ENCODE measurements around the gene RAD51B. TPM values are rescaled to one million over a fixed set of nuclear protein-coding genes. Genes with fewer than 3 reads are reported as not detected.
A peak's percentile ranks its signal among the peaks of the same experiment; 100 is the strongest.
"Not testable (repeated sequence)": the region's sequence is repeated elsewhere in the genome, so short reads cannot be mapped to it uniquely, and the experiment has no call there.

The RAD51B gene
- total RNA-seq, 2 donors from 2014 or later: 31.1 to 67.3 TPM

DNA sequence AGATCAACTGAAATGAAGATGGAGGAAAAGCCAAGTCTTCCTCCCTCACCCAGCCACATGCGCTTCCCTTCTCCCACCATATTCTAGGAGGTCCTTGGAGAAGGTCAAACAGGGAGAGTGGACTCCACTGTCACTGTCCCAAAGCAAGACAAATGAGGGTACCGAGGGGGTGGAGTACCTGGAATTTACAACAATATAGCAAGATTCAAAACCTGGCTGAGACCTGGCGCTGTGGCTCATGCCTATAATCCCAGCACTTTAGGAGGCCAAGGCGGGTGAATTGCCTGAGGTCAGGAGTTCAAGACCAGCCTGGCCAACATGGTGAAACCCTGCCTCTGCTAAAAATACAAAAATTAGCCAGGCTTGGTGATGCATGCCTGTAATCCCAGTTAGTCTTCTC, 944.3 kb downstream of the RAD51B start:
- not testable (repeated sequence) for H3K4me1 Mint-ChIP-seq (ENCODE audit: low read depth in 2 of 2); H3K9me3 Mint-ChIP-seq; H3K4me3 Mint-ChIP-seq; H3K27ac Mint-ChIP-seq; H3K27me3 Mint-ChIP-seq; ATAC-seq; H3K36me3 Mint-ChIP-seq; DNase-seq (ENCODE audit: low spot score)

DNA sequence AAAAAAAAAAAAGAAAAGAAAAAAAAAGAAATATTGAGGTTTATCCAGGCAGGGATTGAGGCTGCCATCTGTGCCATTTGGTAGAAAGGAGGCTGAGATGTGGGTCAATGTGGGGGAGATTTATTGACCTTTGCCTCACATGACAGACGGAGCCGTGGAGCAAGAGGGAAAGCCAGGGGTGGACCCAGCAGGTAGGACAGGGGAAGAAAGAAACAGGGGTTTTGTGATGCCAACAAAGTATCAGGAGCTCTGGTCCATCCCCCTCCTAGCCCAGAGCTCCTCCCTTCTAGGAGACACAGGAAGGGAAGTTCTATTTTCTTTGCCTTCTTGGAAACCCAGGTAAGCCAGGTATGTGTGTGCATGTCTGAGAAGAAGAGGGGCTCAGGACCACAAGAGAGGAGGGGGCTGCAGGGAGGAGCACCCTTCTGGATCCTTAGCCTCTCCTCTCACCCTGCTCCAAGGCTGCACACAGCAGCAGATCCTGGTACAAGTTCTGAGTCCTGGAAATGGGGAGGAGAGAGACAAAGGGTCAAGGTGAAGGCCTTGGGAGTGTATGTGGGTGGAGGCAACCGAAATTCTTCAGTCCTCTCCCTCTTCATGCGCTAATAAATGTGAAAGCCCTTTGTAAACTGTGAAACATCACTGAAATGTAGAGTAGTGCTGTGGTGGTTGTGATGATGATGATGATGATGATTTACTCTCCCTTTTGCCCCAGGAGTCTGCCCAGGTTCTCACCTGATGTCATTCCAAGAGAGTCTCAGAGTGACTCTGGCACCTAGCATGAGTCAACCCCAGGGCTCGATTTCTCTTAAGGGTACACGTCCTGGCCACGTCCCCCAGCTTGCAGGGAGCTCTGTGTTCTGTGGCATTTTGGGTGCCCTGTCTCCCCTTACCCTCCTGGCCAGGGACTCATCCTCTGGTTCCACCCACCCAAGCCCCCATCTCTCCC, 947.0 kb downstream of the RAD51B start:
- Mint-ChIP-seq H3K27ac (no peak overlapping the region), H3K9me3 (no peaks in the 10 kb centered on the region), H3K4me3 (no peak overlapping the region), H3K36me3 (no peaks in the 10 kb centered on the region), H3K27me3 (no peaks in the 10 kb centered on the region), H3K4me1 (ENCODE audit: low read depth in 2 of 2) (peaks cover 13 to 14% of the 10 kb centered on the region in 2 donors)
- no peak for DNase-seq (ENCODE audit: low spot score)
- no peak for ATAC-seq

DNA sequence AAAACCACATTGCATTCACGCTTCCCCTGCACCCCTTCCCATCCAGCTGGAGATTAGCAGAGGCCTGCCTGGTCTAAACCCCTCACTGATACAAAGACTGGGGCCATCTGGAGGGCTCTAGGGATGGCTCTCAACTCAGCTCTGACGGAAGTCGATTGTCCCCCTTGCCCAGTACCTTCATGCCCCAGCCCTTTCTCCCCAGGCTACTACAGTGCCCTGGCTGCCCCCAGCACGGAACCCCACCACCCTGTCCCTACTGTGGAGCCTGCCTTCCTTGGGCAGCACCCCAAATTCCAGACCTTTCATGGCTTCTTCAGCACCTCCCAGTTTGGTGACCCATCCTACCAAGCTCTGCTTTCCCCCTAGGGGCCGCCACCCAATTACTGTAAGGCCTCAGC, 947.7 kb downstream of the RAD51B start:
- Mint-ChIP-seq H3K9me3 (no peaks in the 10 kb centered on the region), H3K36me3 (no peaks in the 10 kb centered on the region), H3K4me3 (no peak overlapping the region), H3K27ac (no peak overlapping the region), H3K4me1 (ENCODE audit: low read depth in 2 of 2) (peaks cover 16% of the 10 kb centered on the region in 2 donors), H3K27me3 (no peaks in the 10 kb centered on the region)
- DNase-seq (ENCODE audit: low spot score) (no peak), ATAC-seq (no peak)

GRCh38 chr14:68768316-68768715, 948.7 kb downstream of the RAD51B start:
- Mint-ChIP-seq H3K9me3 (no peaks in the 10 kb centered on the region), H3K27ac (peak overlapping the region in 1 of 2 donors; percentile 20), H3K4me3 (no peak overlapping the region), H3K4me1 (ENCODE audit: low read depth in 2 of 2) (peaks cover 16% of the 10 kb centered on the region in 2 donors), H3K36me3 (no peaks in the 10 kb centered on the region), H3K27me3 (no peaks in the 10 kb centered on the region)
- DNase-seq (ENCODE audit: low spot score) (no peak), ATAC-seq (no peak)

- H3K27ac Mint-ChIP-seq: peak overlapping the region in 1 of 2 donors; percentile 93
- H3K9me3 Mint-ChIP-seq: no peaks in the 10 kb centered on the region
- H3K4me1 Mint-ChIP-seq (ENCODE audit: low read depth in 2 of 2): peaks cover 16 to 21% of the 10 kb centered on the region in 2 donors
- no peak overlapping the region for H3K4me3 Mint-ChIP-seq
- H3K36me3 Mint-ChIP-seq: no peaks in the 10 kb centered on the region
- no peak for DNase-seq (ENCODE audit: low spot score)
- H3K27me3 Mint-ChIP-seq: no peaks in the 10 kb centered on the region
- no peak for ATAC-seq
These were observed 950.5 kb downstream of the RAD51B start for GRCh38 chr14:68770051-68770450.

GRCh38 chr14:68770553-68771286, 951.1 kb downstream of the RAD51B start:
- no peak for ATAC-seq

GRCh38 chr14:68771631-68772030, 952.1 kb downstream of the RAD51B start:
- Mint-ChIP-seq H3K4me3 (peak overlapping the region; percentile 25), H3K27ac (peak overlapping the region; percentile 45 to 93), H3K9me3 (peaks cover 4% of the 10 kb centered on the region), H3K4me1 (ENCODE audit: low read depth in 2 of 2) (peaks cover 22 to 28% of the 10 kb centered on the region in 2 donors), H3K36me3 (no peaks in the 10 kb centered on the region), H3K27me3 (no peaks in the 10 kb centered on the region)
- ATAC-seq (peak; percentile 54 to 71), DNase-seq (ENCODE audit: low spot score) (no peak)

More at GRCh38 chr14:68770553-68771286, 951.1 kb downstream of the RAD51B start:
- Mint-ChIP-seq H3K27me3 (no peaks in the 10 kb centered on the region), H3K36me3 (no peaks in the 10 kb centered on the region), H3K4me3 (peak overlapping the region; percentile 25), H3K4me1 (ENCODE audit: low read depth in 2 of 2) (peaks cover 20 to 26% of the 10 kb centered on the region in 2 donors), H3K9me3 (peaks cover 3% of the 10 kb centered on the region), H3K27ac (peak overlapping the region; percentile 45 to 93)
- DNase-seq (ENCODE audit: low spot score): no peak

DNA sequence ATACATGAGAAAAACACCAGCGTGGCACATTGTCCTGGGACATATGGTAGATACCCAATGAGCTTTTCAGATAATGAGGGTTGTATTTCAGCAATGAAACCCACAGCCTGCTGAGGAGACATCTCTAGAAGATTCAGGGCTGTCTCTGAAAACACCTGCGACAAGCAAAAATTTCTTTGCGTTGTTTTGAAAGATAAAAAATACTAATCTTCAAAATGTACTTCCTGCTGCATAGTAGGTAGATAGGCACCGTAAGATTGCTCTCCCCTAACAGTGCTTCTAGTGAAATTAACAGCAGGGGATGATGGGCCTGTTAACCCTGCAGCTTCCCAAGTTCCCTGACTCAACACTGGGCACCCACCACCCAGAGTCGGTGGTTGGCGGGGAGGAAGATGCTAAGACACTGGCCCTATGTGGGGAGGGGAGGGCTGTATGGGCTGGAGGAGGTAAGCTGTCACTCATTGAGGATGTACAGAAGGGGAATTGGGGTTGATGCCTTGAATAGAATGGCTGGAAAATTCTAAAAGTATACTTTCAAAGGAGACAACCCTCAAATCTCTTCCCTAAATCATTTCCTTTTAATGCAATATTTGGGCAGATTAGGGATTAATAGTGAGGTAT, 953.3 kb downstream of the RAD51B start:
- H3K36me3 Mint-ChIP-seq: no peaks in the 10 kb centered on the region
- H3K4me3 Mint-ChIP-seq: no peak overlapping the region
- H3K27ac Mint-ChIP-seq: peak overlapping the region in 1 of 2 donors; percentile 27
- peaks cover 22 to 28% of the 10 kb centered on the region in 2 donors for H3K4me1 Mint-ChIP-seq (ENCODE audit: low read depth in 2 of 2)
- no peak for DNase-seq (ENCODE audit: low spot score)
- H3K27me3 Mint-ChIP-seq: no peaks in the 10 kb centered on the region
- H3K9me3 Mint-ChIP-seq: peaks cover 4% of the 10 kb centered on the region
- ATAC-seq: no peak

DNA sequence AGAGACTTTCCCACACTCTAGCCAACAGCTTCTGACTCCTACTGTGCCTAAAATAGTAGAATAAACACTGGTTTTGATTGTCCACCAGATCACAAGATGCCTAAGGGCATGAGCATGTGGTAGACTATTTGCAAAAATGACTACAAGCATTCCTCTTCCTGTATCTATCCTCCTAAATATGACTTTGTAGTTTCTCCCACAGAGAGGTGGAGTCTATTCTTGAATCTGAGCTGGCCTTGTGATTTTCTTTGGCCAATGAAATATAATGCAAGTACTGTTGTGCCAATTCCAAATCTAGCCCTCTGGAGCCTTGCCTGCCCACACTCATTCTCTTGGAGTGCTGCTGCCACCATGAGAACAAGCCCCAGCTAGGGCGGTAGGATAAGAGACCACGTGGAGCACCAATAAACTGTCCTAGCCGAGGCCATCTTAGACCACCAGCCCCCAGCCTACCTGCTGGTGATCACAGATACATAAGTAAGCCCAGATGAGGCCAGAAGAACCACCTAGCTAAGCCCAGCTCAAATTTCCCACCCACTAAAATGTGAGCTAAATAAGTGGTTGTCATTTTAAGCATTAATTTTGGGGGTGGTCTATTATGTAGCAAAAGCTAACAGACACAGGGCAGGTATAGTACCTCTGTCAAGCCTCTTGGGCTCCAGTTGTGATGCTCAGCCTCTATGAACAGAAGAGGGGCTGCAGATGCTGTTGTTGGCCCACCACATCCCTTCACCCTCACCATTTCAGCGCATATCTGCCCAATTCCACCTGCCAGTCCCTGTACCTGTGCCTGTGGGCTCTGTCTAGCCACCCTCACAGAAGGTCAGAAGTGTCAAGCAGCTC, 955.4 kb downstream of the RAD51B start:
- Mint-ChIP-seq H3K4me3 (no peak overlapping the region), H3K27me3 (no peaks in the 10 kb centered on the region), H3K9me3 (peaks cover 4% of the 10 kb centered on the region), H3K36me3 (no peaks in the 10 kb centered on the region), H3K4me1 (ENCODE audit: low read depth in 2 of 2) (peaks cover 38 to 41% of the 10 kb centered on the region in 2 donors), H3K27ac (peak overlapping the region in 1 of 2 donors; percentile 64)
- ATAC-seq (no peak), DNase-seq (ENCODE audit: low spot score) (no peak)

GRCh38 chr14:68775614-68776126, 956.1 kb downstream of the RAD51B start:
- Mint-ChIP-seq H3K4me3 (no peak overlapping the region), H3K9me3 (peaks cover 4% of the 10 kb centered on the region), H3K4me1 (ENCODE audit: low read depth in 2 of 2) (peaks cover 40 to 44% of the 10 kb centered on the region in 2 donors), H3K27ac (peak overlapping the region in 1 of 2 donors; percentile 33), H3K27me3 (no peaks in the 10 kb centered on the region), H3K36me3 (no peaks in the 10 kb centered on the region)
- ATAC-seq (no peak), DNase-seq (ENCODE audit: low spot score) (no peak)

- peak overlapping the region; percentile 78 to 86 for H3K27ac Mint-ChIP-seq
- H3K4me3 Mint-ChIP-seq: no peak overlapping the region
- H3K36me3 Mint-ChIP-seq: no peaks in the 10 kb centered on the region
- no peak for DNase-seq (ENCODE audit: low spot score)
- peaks cover 44 to 46% of the 10 kb centered on the region in 2 donors for H3K4me1 Mint-ChIP-seq (ENCODE audit: low read depth in 2 of 2)
- peaks cover 4% of the 10 kb centered on the region for H3K9me3 Mint-ChIP-seq
- no peaks in the 10 kb centered on the region for H3K27me3 Mint-ChIP-seq
- ATAC-seq: no peak
These were observed 958.1 kb downstream of the RAD51B start for GRCh38 chr14:68777644-68778043.
